ENCODE measurements around the gene FAM53B.

The FAM53B gene

DNA sequence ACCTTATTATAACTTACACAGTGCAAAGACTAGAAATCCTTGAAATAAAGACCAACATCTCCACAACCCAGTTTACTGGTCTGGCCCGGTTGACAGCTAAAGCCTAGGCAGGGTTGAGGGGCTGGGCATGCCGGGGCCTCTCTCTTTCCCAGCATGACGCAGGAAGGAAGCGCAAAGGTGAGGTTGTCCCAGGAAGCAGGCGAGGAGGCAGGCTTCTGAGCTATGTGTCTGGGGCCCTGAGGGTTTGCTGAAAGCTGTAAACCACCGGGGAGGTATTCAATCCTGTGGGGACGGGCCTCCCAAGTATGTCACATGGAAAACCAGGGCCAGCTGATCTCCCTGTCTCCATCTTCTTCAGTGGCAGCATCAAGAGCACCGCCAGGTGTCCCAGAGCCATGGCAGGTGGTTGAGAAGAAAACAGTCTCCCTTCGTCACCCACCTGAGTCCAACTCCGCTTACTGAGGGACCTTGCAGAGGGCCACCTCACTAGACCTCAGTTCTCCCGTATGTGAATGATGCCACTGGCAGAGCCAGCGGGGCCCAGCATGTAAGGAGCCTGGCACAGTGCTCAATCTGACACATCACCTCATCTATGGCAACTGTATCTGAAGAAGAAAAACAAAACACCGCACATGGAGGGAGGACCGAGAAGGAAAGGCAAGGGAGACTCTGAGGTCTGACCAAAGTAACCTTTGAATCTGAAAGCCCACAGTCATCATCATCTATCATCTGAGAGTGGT, 49.5 kb downstream of the FAM53B start (continued):
- TF ChIP-seq, protein P1, sequence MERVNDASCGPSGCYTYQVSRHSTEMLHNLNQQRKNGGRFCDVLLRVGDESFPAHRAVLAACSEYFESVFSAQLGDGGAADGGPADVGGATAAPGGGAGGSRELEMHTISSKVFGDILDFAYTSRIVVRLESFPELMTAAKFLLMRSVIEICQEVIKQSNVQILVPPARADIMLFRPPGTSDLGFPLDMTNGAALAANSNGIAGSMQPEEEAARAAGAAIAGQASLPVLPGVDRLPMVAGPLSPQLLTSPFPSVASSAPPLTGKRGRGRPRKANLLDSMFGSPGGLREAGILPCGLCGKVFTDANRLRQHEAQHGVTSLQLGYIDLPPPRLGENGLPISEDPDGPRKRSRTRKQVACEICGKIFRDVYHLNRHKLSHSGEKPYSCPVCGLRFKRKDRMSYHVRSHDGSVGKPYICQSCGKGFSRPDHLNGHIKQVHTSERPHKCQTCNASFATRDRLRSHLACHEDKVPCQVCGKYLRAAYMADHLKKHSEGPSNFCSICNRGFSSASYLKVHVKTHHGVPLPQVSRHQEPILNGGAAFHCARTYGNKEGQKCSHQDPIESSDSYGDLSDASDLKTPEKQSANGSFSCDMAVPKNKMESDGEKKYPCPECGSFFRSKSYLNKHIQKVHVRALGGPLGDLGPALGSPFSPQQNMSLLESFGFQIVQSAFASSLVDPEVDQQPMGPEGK (CRISPR knock-in tag; IDR thresholded peaks at IDR 0.05; ENCODE audit: borderline replicate concordance) = no peak
- TF ChIP-seq ZNF565 (CRISPR knock-in tag; conservative IDR thresholded peaks at IDR 0.05; ENCODE audit: low read depth) (no peak), RARB (CRISPR knock-in tag; IDR thresholded peaks at IDR 0.05) (no peak), SNAI2 (CRISPR knock-in tag; IDR thresholded peaks at IDR 0.05) (no peak)
- TF ChIP-seq, protein P2, sequence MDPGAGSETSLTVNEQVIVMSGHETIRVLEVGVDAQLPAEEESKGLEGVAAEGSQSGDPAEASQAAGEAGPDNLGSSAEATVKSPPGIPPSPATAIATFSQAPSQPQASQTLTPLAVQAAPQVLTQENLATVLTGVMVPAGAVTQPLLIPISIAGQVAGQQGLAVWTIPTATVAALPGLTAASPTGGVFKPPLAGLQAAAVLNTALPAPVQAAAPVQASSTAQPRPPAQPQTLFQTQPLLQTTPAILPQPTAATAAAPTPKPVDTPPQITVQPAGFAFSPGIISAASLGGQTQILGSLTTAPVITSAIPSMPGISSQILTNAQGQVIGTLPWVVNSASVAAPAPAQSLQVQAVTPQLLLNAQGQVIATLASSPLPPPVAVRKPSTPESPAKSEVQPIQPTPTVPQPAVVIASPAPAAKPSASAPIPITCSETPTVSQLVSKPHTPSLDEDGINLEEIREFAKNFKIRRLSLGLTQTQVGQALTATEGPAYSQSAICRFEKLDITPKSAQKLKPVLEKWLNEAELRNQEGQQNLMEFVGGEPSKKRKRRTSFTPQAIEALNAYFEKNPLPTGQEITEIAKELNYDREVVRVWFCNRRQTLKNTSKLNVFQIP (CRISPR knock-in tag; IDR thresholded peaks at IDR 0.05; ENCODE audit: borderline replicate concordance, low read depth) = no peak

DNA sequence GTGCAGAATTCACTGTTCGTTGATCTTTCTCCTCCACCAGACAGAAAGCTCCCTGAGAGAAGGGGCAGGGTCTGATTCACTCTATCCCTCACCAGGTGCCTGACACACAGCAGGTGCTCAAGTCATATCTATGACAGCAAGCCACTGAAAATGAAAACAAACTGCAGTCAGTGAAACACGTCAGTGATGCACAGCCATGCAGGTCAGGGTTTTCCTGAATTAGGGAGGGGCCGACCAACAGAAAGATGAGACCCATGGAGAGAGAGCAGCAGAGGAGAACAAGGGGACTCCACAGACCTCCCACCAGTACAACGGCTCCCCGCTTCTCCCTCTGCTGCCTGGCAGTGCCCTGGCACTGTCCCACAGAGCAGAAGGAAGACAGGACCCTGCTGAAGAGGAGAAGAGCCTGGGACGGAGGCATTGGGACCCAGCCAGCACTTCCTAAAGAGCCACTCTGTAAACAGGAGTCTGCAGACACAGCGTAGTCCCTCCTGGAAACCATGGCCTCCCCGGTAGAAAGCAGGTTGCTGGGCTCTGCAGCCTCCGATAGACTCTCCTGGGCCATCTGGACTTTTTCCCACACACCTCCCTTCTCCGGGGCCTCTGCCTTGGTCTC, 50.3 kb downstream of the FAM53B start:
- no peak for ATAC-seq
- TF ChIP-seq RARB (CRISPR knock-in tag; IDR thresholded peaks at IDR 0.05) (no peak), ZFP3 (CRISPR knock-in tag; IDR thresholded peaks at IDR 0.05) (no peak), CSDC2 (CRISPR knock-in tag; IDR thresholded peaks at IDR 0.05) (no peak), ZC3H10 (CRISPR knock-in tag; IDR thresholded peaks at IDR 0.05) (no peak), ZNF8 (CRISPR knock-in tag; IDR thresholded peaks at IDR 0.05) (no peak), GLIS3 (CRISPR knock-in tag; IDR thresholded peaks at IDR 0.05) (no peak), ZFP30 (CRISPR knock-in tag; IDR thresholded peaks at IDR 0.05) (no peak), ZNF70 (CRISPR knock-in tag; IDR thresholded peaks at IDR 0.05) (no peak), ISL1 (CRISPR knock-in tag; IDR thresholded peaks at IDR 0.05) (no peak), TOX (CRISPR knock-in tag; IDR thresholded peaks at IDR 0.05; ENCODE audit: borderline replicate concordance) (no peak), ARNTL (CRISPR knock-in tag; IDR thresholded peaks at IDR 0.05; ENCODE audit: borderline replicate concordance, low read depth) (no peak), BACH2 (CRISPR knock-in tag; IDR thresholded peaks at IDR 0.05; ENCODE audit: borderline replicate concordance) (no peak), PPARA (CRISPR knock-in tag; IDR thresholded peaks at IDR 0.05; ENCODE audit: borderline replicate concordance) (no peak), ZNF565 (CRISPR knock-in tag; conservative IDR thresholded peaks at IDR 0.05; ENCODE audit: low read depth) (no peak), OSR1 (CRISPR knock-in tag; IDR thresholded peaks at IDR 0.05) (no peak), SNAI2 (CRISPR knock-in tag; IDR thresholded peaks at IDR 0.05) (no peak)
- TF ChIP-seq, protein P2 (CRISPR knock-in tag; IDR thresholded peaks at IDR 0.05; ENCODE audit: borderline replicate concordance, low read depth) = no peak
- TF ChIP-seq, protein P3, sequence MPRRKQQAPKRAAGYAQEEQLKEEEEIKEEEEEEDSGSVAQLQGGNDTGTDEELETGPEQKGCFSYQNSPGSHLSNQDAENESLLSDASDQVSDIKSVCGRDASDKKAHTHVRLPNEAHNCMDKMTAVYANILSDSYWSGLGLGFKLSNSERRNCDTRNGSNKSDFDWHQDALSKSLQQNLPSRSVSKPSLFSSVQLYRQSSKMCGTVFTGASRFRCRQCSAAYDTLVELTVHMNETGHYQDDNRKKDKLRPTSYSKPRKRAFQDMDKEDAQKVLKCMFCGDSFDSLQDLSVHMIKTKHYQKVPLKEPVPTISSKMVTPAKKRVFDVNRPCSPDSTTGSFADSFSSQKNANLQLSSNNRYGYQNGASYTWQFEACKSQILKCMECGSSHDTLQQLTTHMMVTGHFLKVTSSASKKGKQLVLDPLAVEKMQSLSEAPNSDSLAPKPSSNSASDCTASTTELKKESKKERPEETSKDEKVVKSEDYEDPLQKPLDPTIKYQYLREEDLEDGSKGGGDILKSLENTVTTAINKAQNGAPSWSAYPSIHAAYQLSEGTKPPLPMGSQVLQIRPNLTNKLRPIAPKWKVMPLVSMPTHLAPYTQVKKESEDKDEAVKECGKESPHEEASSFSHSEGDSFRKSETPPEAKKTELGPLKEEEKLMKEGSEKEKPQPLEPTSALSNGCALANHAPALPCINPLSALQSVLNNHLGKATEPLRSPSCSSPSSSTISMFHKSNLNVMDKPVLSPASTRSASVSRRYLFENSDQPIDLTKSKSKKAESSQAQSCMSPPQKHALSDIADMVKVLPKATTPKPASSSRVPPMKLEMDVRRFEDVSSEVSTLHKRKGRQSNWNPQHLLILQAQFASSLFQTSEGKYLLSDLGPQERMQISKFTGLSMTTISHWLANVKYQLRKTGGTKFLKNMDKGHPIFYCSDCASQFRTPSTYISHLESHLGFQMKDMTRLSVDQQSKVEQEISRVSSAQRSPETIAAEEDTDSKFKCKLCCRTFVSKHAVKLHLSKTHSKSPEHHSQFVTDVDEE (CRISPR knock-in tag; IDR thresholded peaks at IDR 0.05) = no peak
- TF ChIP-seq, protein P4, sequence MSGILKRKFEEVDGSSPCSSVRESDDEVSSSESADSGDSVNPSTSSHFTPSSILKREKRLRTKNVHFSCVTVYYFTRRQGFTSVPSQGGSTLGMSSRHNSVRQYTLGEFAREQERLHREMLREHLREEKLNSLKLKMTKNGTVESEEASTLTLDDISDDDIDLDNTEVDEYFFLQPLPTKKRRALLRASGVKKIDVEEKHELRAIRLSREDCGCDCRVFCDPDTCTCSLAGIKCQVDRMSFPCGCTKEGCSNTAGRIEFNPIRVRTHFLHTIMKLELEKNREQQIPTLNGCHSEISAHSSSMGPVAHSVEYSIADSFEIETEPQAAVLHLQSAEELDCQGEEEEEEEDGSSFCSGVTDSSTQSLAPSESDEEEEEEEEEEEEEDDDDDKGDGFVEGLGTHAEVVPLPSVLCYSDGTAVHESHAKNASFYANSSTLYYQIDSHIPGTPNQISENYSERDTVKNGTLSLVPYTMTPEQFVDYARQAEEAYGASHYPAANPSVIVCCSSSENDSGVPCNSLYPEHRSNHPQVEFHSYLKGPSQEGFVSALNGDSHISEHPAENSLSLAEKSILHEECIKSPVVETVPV (CRISPR knock-in tag; IDR thresholded peaks at IDR 0.05) = no peak
- TF ChIP-seq, protein P1 (CRISPR knock-in tag; IDR thresholded peaks at IDR 0.05; ENCODE audit: borderline replicate concordance) = no peak

All from SK-N-SH treated with all-trans-retinoic acid at 6 μM for 48 hours (cell line).